Measurements from ENCODE around the gene KCTD16. TPM values are rescaled to one million over a fixed set of nuclear protein-coding genes. Genes with fewer than 3 reads are reported as not detected.

Gene KCTD16
- total RNA-seq, 1 experiment from 2014 or later, result 0.08 TPM

DNA sequence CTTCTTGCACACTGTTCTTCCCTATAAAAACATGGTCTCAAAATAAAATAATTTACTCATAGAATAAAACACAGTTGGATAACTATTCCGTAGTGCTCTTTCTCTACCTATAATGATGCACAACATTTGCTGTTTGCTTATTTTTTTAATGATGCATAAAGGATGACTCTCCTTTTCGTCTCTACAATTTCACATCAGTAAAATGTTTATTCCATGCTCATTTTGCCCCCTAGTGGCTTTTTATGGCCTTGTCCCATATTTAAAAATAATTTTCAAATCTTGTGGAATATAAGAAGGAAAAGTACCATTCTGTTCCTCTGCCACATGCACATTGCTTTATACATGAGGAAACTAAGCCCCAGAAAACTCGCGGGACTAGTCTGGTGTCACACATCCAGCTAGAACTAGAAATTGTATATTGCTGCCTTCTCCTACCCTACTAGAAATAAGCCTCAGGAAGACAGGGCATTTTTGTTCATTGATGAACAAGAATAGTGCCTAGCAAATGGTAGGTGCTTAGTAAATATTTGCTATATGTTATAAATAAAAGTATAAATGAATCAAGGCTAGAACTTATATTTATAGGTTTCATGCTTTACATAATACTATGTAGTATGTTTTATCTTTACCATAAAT, 12.7 kb downstream of the KCTD16 start:
- peaks cover 13% of the 10 kb centered on the region for H3K4me1 ChIP-seq (replicated peaks)
- H3K27me3 ChIP-seq (replicated peaks), result no peaks in the 10 kb centered on the region
- H3K4me3 ChIP-seq, result no peak overlapping the region
- DNase-seq (ENCODE audit: low read depth in 1 of 2, low spot score in 2 of 2), result peak in 1 of 2 experiments; percentile 65
- no peak overlapping the region for H3K27ac ChIP-seq
- H3K9me3 ChIP-seq (replicated peaks), result no peaks in the 10 kb centered on the region
- no peaks in the 10 kb centered on the region for H3K36me3 ChIP-seq

DNA sequence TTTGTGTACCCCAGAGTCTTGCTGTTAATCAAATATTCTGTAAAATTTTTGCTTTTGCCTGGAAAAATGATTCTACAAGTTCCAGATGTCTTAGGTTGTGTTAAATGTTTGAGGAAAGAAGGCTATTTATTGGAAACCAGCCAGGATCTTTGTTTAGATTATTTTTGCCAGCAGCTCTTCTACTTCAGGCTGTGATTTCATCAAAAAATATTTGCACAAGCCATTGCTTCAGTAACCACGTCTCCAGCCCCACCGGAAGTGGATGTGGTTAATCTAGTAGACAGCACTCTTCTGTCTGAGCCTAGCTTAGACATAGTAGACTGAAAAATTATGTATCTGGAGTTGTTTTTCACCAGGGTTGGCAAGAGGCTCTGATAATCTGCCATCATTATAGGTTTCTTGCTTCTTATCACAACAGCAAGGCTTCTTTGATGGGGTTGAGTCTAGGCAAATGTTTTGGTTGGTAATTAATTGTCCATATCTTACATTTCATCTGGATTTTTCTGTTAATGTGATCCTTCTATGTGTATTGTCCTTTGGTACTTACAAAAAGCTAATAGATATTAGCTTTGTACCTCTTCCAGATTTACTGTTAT, 17.1 kb downstream of the KCTD16 start:
- H3K4me1 ChIP-seq (replicated peaks), result peaks cover 51% of the 10 kb centered on the region
- H3K4me3 ChIP-seq, result no peak overlapping the region
- H3K9me3 ChIP-seq (replicated peaks), result no peaks in the 10 kb centered on the region
- peak overlapping the region; percentile 75 for H3K27ac ChIP-seq
- H3K36me3 ChIP-seq, result no peaks in the 10 kb centered on the region
- H3K27me3 ChIP-seq (replicated peaks), result no peaks in the 10 kb centered on the region
- peak; percentile 86 to 94 for DNase-seq (ENCODE audit: low read depth in 1 of 2, low spot score in 2 of 2)

DNA sequence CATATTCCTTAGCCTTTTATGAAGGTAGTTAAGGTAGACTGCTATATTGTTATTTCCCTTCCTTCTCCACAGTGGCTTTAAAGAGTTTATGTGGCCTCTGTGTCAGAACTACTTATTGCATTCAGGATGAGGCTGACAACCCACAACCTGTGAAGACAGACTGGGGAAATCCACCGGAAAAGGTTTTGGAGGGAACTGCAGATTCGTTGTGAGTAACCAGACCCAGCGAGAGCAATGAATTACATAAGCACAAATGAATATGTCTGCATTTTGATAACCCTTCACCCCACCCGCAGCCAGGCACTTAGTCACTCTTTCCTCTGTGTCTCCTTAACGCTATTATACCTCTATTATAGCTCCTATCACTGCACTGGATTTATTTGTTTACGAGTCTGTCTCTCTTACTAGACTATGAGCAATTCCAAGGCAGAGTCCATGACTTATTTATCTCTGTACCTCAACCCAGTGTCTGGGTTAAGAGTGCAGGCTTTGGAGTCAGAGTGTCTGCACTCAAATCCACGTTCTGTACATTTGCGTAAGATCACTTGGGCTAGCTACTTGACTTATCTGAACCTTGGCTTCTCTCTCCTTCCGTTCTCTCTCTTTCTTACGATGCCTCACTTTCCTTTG, 19.2 kb downstream of the KCTD16 start:
- H3K27ac ChIP-seq, result peak overlapping the region; percentile 49

DNA sequence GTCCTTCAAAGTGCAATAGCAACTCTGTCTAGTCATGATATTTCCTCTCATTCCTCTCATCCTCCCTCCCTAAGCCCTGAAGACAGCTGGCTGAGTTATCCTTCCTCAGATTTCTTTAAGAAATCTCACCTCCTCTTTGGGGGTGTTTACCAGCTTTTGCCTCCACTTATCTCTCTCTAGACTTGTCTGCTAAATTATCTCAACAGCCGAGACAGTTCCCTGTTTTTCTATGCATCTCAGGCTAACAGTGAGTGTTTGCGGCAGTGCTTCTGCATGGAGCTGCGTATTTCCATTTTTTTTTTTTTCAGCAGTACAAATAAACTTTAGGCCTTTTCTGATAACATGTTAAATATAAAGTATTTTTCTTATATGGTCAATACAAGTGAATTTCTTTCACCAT, 20.9 kb downstream of the KCTD16 start:
- Histone ChIP-seq H3K9me3 (replicated peaks) (no peaks in the 10 kb centered on the region), H3K4me3 (no peak overlapping the region), H3K4me1 (replicated peaks) (peaks cover 51% of the 10 kb centered on the region), H3K36me3 (no peaks in the 10 kb centered on the region), H3K27me3 (replicated peaks) (no peaks in the 10 kb centered on the region), H3K27ac (peak overlapping the region; percentile 35; the same call in 1 of the 2 replicates)
- DNase-seq (ENCODE audit: low read depth in 1 of 2, low spot score in 2 of 2), result no peak

More for the DNA sequence above, 19.2 kb downstream of the KCTD16 start:
- DNase-seq (ENCODE audit: low read depth in 1 of 2, low spot score in 2 of 2), result peak; percentile 93 to 94
- Histone ChIP-seq H3K9me3 (replicated peaks) (no peaks in the 10 kb centered on the region), H3K4me3 (no peak overlapping the region), H3K36me3 (no peaks in the 10 kb centered on the region), H3K4me1 (replicated peaks) (peaks cover 51% of the 10 kb centered on the region), H3K27me3 (replicated peaks) (no peaks in the 10 kb centered on the region)

DNA sequence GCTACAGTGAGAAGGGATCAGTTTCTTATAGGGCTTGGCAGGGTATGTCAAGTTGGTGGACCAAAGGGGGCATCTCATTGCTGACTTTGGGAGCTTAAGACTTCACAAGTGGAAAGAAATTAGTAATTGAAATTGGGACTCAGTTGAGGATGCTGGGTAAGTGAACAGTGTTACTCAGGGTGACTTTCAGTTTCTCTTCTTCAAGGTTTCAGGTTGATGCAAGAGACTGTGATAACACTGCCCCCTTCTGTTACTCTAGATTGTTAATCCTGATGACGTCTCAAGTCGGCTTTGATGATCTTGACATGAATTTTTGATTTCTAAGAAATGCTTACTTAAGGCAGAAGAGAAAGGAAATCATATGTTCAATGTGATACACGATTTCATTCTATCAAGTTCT, 21.3 kb downstream of the KCTD16 start:
- no peaks in the 10 kb centered on the region for H3K9me3 ChIP-seq (replicated peaks)
- H3K36me3 ChIP-seq, result no peaks in the 10 kb centered on the region
- no peak overlapping the region for H3K4me3 ChIP-seq
- peak overlapping the region; percentile 35; the same call in 1 of the 2 replicates for H3K27ac ChIP-seq
- peaks cover 51% of the 10 kb centered on the region for H3K4me1 ChIP-seq (replicated peaks)
- H3K27me3 ChIP-seq (replicated peaks), result no peaks in the 10 kb centered on the region
- DNase-seq (ENCODE audit: low read depth in 1 of 2, low spot score in 2 of 2), result peak in 1 of 2 experiments; percentile 66

DNA sequence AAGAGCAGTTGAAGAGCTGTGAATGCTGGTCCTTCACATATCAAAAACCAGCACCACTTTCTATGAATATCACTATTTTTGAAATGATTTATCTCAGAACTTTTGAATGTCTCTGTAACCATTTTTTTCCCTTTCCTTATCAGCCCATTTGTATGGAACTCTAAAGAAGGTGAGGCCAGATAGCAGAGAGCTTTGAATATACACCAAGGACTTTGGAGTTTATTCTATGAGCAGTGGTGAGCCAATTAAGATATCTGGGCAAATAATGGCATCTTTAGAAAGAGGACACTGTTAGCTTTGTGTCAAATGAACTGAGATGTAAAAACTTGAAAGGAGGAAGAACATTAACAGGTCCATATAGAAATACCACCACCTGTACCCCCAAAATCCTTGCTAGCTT, 22.0 kb downstream of the KCTD16 start:
- H3K36me3 ChIP-seq, result no peaks in the 10 kb centered on the region
- H3K4me3 ChIP-seq, result no peak overlapping the region
- no peaks in the 10 kb centered on the region for H3K27me3 ChIP-seq (replicated peaks)
- DNase-seq (ENCODE audit: low read depth in 1 of 2, low spot score in 2 of 2), result no peak
- H3K27ac ChIP-seq, result no peak overlapping the region
- peaks cover 47% of the 10 kb centered on the region for H3K4me1 ChIP-seq (replicated peaks)
- H3K9me3 ChIP-seq (replicated peaks), result no peaks in the 10 kb centered on the region

DNA sequence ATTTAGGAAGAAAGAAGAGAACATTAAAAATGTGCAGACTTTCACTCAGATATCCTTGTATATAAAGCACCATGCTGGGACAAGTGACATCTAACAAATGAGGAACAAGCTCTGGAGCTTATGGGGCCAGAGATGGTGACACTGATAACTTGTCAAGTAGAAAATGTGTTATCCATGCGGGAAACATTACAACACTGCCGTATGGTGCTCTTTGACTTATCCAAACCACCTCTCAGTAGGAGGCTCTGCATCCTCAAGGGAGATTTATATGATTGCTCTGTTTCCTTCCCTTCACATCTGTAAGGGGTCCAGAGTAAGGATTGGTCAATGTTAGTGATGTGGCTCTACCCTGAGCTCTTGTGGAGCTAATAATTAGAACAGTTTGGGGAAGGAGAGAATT, 23.5 kb downstream of the KCTD16 start:
- Histone ChIP-seq H3K27me3 (replicated peaks) (no peaks in the 10 kb centered on the region), H3K9me3 (replicated peaks) (no peaks in the 10 kb centered on the region), H3K36me3 (no peaks in the 10 kb centered on the region), H3K4me3 (no peak overlapping the region), H3K27ac (no peak overlapping the region), H3K4me1 (replicated peaks) (peaks cover 44% of the 10 kb centered on the region)
- DNase-seq (ENCODE audit: low read depth in 1 of 2, low spot score in 2 of 2), result no peak

DNA sequence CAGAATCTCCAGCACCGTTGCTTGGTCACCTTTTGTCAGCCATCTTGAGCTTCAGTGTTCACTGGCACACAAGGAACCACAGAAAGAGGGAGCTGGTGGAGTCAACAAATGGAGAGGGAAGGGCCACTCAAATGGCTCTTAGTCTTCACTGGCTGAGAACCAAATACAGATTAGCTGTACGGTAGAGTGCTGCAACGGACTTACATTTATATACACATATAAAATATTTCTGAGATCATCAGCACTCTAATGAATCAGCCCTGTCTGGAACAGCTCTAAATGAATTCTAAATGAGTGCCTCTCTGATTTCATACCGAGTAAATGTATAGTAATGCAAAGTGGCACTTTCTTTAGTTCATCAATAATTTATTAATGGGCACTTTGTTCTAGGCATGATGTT, 24.8 kb downstream of the KCTD16 start:
- peaks cover 32% of the 10 kb centered on the region for H3K4me1 ChIP-seq (replicated peaks)
- H3K27ac ChIP-seq, result no peak overlapping the region
- H3K4me3 ChIP-seq, result no peak overlapping the region
- no peaks in the 10 kb centered on the region for H3K36me3 ChIP-seq
- no peak for DNase-seq (ENCODE audit: low read depth in 1 of 2, low spot score in 2 of 2)
- no peaks in the 10 kb centered on the region for H3K27me3 ChIP-seq (replicated peaks)
- H3K9me3 ChIP-seq (replicated peaks), result no peaks in the 10 kb centered on the region

DNA sequence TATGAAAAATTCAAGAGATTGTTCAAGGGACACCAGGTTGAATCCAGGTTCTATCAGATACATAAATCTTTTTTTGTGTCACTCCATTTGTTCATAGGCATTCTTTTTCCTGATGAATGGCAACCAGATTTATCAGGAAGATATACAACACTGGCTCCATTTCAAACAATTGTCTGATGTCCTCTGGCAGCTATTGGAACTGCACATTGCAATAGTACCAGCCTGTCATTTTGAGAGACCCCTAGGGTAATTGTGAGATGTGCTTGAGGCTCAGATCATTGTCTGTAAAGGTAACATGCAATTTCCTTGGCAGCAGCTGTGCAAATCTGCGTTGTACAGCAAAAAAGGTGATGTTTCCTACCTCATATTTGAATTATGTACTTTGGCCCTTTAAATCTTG, 25.9 kb downstream of the KCTD16 start:
- Histone ChIP-seq H3K9me3 (replicated peaks) (no peaks in the 10 kb centered on the region), H3K27ac (no peak overlapping the region), H3K4me1 (replicated peaks) (peaks cover 22% of the 10 kb centered on the region), H3K27me3 (replicated peaks) (no peaks in the 10 kb centered on the region), H3K4me3 (no peak overlapping the region), H3K36me3 (no peaks in the 10 kb centered on the region)
- no peak for DNase-seq (ENCODE audit: low read depth in 1 of 2, low spot score in 2 of 2)

DNA sequence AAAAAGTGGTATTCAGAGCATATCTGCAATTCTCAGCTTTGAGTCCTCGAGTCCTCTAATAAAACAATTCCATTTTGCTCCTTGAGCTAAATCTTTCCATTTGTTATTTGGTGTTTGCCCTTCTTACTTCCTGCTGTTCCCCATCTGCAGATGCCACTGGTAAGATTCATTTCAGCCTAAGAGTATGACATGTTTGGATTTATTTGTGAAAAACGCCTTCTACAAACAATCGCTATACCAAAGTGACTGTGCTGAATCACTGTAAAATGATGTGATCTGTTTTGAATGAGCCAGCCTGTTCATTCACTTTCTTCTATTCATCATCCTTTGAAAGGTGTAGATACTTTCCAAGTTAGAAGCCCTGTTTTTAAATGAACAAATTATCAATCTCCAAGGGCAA, 27.7 kb downstream of the KCTD16 start:
- no peaks in the 10 kb centered on the region for H3K36me3 ChIP-seq
- H3K9me3 ChIP-seq (replicated peaks), result no peaks in the 10 kb centered on the region
- DNase-seq (ENCODE audit: low read depth in 1 of 2, low spot score in 2 of 2), result peak in 1 of 2 experiments; percentile 71
- no peak overlapping the region for H3K4me3 ChIP-seq
- peak overlapping the region; percentile 38 for H3K27ac ChIP-seq
- no peaks in the 10 kb centered on the region for H3K27me3 ChIP-seq (replicated peaks)
- H3K4me1 ChIP-seq (replicated peaks), result peaks cover 27% of the 10 kb centered on the region

DNA sequence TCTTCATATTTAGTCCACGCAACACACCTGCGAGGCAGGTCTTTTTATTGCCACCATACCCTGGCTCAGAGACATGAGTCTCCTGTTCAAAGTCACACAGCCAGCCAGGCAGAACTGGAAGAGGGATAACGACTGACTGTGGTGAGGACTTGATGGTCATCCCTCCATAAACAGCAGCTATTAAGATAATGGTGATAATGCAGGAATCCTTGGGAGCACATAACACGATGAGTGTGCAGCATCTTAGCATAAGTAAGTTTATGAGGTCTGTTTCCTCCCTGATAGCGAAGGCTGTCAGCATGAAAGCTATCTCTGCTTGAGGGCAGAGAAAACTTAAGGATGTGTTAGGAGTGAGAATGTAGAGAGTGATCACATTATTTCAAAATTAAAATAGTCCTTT, 30.9 kb downstream of the KCTD16 start:
- Histone ChIP-seq H3K4me3 (no peak overlapping the region), H3K36me3 (no peaks in the 10 kb centered on the region), H3K27ac (no peak overlapping the region), H3K4me1 (replicated peaks) (peaks cover 33% of the 10 kb centered on the region), H3K27me3 (replicated peaks) (peaks cover 21% of the 10 kb centered on the region), H3K9me3 (replicated peaks) (no peaks in the 10 kb centered on the region)
- DNase-seq (ENCODE audit: low read depth in 1 of 2, low spot score in 2 of 2), result no peak

DNA sequence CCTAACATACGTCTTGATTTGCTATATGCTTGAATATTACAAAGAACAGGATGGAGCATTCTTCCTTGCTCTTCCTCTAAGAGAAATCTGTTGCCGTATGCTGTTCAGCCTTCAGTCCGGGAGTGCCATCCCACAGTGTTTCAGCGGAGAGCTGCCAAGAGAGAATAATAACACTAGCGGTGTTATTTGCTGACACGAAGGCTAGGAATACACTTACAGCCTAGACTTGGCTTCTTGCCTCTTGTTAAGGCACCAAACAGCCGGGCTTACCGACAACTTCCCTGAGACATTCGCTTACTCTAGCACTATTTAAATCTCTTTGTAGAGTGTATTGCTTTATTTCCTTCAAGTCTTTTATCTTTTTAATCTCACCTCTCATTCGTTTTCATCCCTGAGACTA, 31.4 kb downstream of the KCTD16 start:
- Histone ChIP-seq H3K27me3 (replicated peaks) (peaks cover 26% of the 10 kb centered on the region), H3K4me1 (replicated peaks) (peaks cover 33% of the 10 kb centered on the region), H3K4me3 (no peak overlapping the region), H3K27ac (no peak overlapping the region), H3K36me3 (no peaks in the 10 kb centered on the region), H3K9me3 (replicated peaks) (no peaks in the 10 kb centered on the region)
- peak in 1 of 2 experiments; percentile 16 for DNase-seq (ENCODE audit: low read depth in 1 of 2, low spot score in 2 of 2)

DNA sequence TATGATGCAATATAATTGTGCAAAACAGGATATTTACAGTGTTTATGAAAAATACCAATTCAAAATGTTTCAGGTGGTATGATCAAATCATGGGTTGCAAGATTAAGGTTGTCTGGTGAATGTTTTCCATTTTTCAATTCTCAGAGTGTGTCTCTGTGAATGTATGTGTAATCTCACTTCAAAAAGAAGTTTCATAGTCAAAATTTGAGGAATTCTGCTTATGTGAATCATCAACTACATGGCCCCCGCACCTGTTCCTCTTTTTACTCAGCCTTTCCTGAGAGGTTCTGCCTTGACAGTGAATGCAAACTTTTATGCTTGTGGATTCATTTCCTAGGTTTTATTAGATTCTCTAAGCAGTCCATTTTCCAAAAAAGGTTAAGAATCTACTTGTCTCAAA, 32.1 kb downstream of the KCTD16 start:
- no peak overlapping the region for H3K4me3 ChIP-seq
- DNase-seq (ENCODE audit: low read depth in 1 of 2, low spot score in 2 of 2), result no peak
- no peaks in the 10 kb centered on the region for H3K9me3 ChIP-seq (replicated peaks)
- no peak overlapping the region for H3K27ac ChIP-seq
- H3K4me1 ChIP-seq (replicated peaks), result peaks cover 30% of the 10 kb centered on the region
- H3K36me3 ChIP-seq, result no peaks in the 10 kb centered on the region
- H3K27me3 ChIP-seq (replicated peaks), result peaks cover 32% of the 10 kb centered on the region

All from SJSA1 (cell line).